GM10266 (cell line): ENCODE results near the gene INAVA.

Experiments
- DNase-seq: peaks from one replicate; pipeline ENCODE4 v3.0.0; 2012; ENCODE audit errors: extremely low spot score
- CTCF ChIP-seq: IDR thresholded peaks from 2 replicates; pipeline ENCODE4 v1.5.1; 2012; ENCODE audit warnings: mild to moderate bottlenecking, low read depth; ENCODE audit not compliant: control insufficient read depth, insufficient read depth; ENCODE audit errors: missing control alignments

INAVA gene

GRCh38 chr1:200877010-200877409 is 17.7 kb upstream of the INAVA start:
- DNase-seq: no peak
- TF ChIP-seq CTCF: no peak

- no peak for TF ChIP-seq CTCF
- DNase-seq: peak; percentile 21
Measured at GRCh38 chr1:200877839-200878551, 16.7 kb upstream of the INAVA start.

- TF ChIP-seq CTCF: no peak
- peak; percentile 26 for DNase-seq
Measured at GRCh38 chr1:200880212-200880611, 14.5 kb upstream of the INAVA start.

- TF ChIP-seq CTCF: no peak
- DNase-seq: no peak
Measured at GRCh38 chr1:200883118-200883517, 11.6 kb upstream of the INAVA start.

GRCh38 chr1:200885623-200886402 is 8.9 kb upstream of the INAVA start:
- no peak for DNase-seq
- peak; percentile 1 for TF ChIP-seq CTCF

GRCh38 chr1:200886594-200886993 is 8.1 kb upstream of the INAVA start:
- no peak for TF ChIP-seq CTCF
- DNase-seq: no peak

GRCh38 chr1:200887036-200887435 is 7.7 kb upstream of the INAVA start:
- no peak for DNase-seq
- TF ChIP-seq CTCF: no peak
